ENCODE results near the gene TM4SF4.

The TM4SF4 gene

DNA sequence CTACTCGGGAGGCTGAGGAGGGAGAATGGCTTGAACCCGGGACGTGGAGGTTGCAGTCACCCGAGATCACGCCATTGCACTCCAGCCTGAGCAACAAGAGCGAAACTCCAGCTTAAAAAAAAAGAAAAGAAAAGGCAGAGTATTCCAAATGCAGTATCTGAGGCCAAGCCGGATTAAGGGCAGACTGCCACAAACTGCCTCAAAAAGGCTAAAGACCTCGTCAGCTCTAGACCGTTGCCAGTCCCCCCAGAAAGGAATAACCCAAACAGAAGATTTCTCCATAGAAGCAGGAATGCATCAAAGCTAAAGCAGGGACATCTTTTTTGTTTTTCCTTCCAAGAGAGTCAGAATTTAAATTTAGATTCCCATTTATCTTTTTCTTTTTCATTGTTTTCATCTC, 72.9 kb downstream of the TM4SF4 start:
- no peak overlapping the region for H3K4me3 ChIP-seq (ENCODE audit: low read depth, low read length)
- in situ Hi-C loops (cut with HindIII; ENCODE audit: low sequenced_read_pairs), result no loop called here
- TF ChIP-seq, protein P1, sequence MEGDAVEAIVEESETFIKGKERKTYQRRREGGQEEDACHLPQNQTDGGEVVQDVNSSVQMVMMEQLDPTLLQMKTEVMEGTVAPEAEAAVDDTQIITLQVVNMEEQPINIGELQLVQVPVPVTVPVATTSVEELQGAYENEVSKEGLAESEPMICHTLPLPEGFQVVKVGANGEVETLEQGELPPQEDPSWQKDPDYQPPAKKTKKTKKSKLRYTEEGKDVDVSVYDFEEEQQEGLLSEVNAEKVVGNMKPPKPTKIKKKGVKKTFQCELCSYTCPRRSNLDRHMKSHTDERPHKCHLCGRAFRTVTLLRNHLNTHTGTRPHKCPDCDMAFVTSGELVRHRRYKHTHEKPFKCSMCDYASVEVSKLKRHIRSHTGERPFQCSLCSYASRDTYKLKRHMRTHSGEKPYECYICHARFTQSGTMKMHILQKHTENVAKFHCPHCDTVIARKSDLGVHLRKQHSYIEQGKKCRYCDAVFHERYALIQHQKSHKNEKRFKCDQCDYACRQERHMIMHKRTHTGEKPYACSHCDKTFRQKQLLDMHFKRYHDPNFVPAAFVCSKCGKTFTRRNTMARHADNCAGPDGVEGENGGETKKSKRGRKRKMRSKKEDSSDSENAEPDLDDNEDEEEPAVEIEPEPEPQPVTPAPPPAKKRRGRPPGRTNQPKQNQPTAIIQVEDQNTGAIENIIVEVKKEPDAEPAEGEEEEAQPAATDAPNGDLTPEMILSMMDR (IDR thresholded peaks at IDR 0.05; ENCODE audit: low read depth, low read length, missing control alignments), result no peak
- peak; percentile 81 for DNase-seq (ENCODE audit: low read depth)

DNA sequence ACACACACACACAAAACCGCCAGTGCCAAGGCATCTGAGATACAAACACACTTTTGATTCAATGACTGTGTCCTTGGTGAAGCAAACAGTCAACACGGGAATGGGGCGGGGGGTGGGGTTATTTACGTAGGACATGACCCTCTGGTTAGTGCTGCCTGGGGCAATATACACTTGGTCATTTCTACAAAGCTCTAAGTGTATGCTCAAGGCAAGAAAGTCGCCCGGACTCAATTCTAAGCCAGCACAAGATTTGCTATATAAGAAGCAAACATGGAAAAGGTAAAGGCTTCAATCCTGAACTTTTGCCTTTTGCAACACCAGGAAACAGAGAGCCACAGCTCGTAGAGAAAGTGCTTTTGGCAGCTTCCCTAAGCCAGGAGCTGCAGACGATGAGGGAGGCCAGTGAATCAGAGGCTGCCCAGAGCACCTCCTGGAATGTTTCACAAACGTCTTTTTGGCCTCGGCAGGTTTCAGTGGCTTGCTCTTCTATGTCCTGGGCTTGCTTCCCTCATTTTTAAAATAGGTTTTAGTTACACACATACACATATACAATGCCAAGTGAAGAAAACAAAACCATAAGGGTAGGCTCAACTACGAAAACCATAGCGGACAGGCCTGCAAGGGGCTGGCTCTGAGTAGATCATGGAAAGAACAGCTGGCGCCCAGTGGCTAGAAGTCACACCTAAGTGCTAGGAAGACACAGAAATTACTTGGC, 73.6 kb downstream of the TM4SF4 start:
- no peak overlapping the region for H3K4me3 ChIP-seq (ENCODE audit: low read depth, low read length)
- TF ChIP-seq, protein P1 (IDR thresholded peaks at IDR 0.05; ENCODE audit: low read depth, low read length, missing control alignments), result no peak
- in situ Hi-C loops (cut with HindIII; ENCODE audit: low sequenced_read_pairs), result no loop called here
- DNase-seq (ENCODE audit: low read depth), result peak; percentile 95

DNA sequence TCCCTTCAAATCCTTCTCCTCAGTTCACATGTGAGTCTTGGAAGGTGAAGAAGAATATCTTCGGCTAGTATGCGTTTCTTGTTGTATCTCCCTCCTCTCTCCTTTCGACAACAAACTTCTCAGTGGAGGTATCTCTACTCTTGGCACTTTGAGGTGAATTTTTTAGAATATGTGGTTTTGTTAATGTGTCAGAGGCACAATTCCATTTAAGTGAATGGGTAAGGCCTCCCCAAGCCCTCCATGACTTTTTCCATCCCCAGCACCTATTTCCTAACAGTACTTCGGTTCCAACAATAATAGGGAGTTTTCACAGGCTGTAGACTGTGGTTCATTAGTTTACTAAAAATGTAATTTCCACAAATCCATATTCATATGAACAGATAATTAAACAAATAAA, 74.2 kb downstream of the TM4SF4 start:
- no peak overlapping the region for H3K4me3 ChIP-seq (ENCODE audit: low read depth, low read length)
- TF ChIP-seq, protein P1 (IDR thresholded peaks at IDR 0.05; ENCODE audit: low read depth, low read length, missing control alignments), result no peak
- in situ Hi-C loops (cut with HindIII; ENCODE audit: low sequenced_read_pairs), result no loop called here
- no peak for DNase-seq (ENCODE audit: low read depth)

DNA sequence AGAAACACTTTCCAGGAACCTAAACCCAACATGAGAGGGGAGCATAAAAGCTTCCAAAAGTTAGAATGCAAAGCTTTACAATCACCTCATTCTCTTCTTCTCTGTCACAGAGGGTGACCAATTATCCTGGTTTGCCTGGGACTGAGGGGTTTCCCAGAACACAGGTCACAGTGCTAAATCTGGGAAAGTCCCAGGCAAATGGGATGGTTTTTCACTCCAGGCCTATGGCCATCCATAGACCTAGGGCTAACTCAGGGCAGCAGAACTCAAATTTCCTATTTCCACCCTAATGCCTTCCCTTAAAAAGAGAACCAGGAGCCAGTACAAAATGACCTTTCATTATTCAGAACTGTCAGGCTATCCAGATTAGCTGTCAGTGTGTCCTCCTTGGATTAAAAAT, 77.0 kb downstream of the TM4SF4 start:
- no peak for DNase-seq (ENCODE audit: low read depth)
- TF ChIP-seq, protein P1 (IDR thresholded peaks at IDR 0.05; ENCODE audit: low read depth, low read length, missing control alignments), result no peak
- in situ Hi-C loops (cut with HindIII; ENCODE audit: low sequenced_read_pairs), result no loop called here
- H3K4me3 ChIP-seq (ENCODE audit: low read depth, low read length), result no peak overlapping the region

DNA sequence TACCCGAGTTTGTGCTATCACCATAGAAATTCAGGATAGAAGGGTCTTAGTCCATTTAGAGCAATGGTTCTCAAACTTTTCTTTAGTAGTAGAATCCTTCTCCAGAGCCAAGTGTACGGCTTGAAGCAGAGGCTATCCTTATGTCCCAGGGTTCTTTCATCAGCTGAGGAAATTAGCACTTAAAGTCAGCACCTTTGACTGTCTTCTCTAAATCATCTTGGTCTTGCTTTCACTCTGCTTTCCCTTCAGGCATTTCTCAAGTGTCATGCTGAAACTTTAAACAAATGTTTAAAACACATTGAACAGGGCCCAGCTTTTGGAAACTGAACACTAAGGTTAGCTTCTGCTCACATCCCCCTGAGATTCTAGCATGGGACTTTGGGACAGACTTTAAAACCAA, 78.2 kb downstream of the TM4SF4 start:
- in situ Hi-C loops (cut with HindIII; ENCODE audit: low sequenced_read_pairs), result no loop called here
- H3K4me3 ChIP-seq (ENCODE audit: low read depth, low read length), result no peak overlapping the region
- TF ChIP-seq, protein P1 (IDR thresholded peaks at IDR 0.05; ENCODE audit: low read depth, low read length, missing control alignments), result no peak
- DNase-seq (ENCODE audit: low read depth), result no peak

Measured in astrocyte of the cerebellum (primary cell).